WERI-Rb-1 (cell line): ENCODE results near the gene MYT1.

Experiments used
- DNase-seq: peaks from one replicate; pipeline ENCODE4 v3.0.0-alpha.2; 2020
- H3K27ac ChIP-seq: fragments of 250-450 bp; sonication (Bioruptor Pico); 2 replicates; pipeline ENCODE4 v1.5.1; 2020; ENCODE audit warnings: mild to moderate bottlenecking, moderate library complexity
- H3K27me3 ChIP-seq: fragments of 250-450 bp; sonication (Bioruptor Pico); 2 replicates; pipeline ENCODE4 v1.5.1; 2021; ENCODE audit warnings: mild to moderate bottlenecking, low read depth, moderate library complexity; ENCODE audit not compliant: insufficient read depth, severe bottlenecking
- H3K36me3 ChIP-seq: fragments of 250-450 bp; sonication (Bioruptor Pico); 2 replicates; pipeline ENCODE4 v1.5.1; 2020; ENCODE audit warnings: mild to moderate bottlenecking, moderate library complexity
- H3K4me3 ChIP-seq: 2 replicates; pipeline ENCODE4 v1.5.1; 2011; ENCODE audit warnings: low read depth, mild to moderate bottlenecking, control low read depth, low read length
- H3K9me3 ChIP-seq: fragments of 250-450 bp; sonication (Bioruptor Pico); 2 replicates; pipeline ENCODE4 v1.5.1; 2021; ENCODE audit warnings: mild to moderate bottlenecking, moderate library complexity; ENCODE audit not compliant: severe bottlenecking
- TF ChIP-seq, protein P1 (sequence below): IDR thresholded peaks from 2 replicates; pipeline ENCODE4 v1.5.1; 2011; ENCODE audit warnings: low read depth, mild to moderate bottlenecking, control low read depth, inconsistent platforms, low read length

MYT1 gene

DNA sequence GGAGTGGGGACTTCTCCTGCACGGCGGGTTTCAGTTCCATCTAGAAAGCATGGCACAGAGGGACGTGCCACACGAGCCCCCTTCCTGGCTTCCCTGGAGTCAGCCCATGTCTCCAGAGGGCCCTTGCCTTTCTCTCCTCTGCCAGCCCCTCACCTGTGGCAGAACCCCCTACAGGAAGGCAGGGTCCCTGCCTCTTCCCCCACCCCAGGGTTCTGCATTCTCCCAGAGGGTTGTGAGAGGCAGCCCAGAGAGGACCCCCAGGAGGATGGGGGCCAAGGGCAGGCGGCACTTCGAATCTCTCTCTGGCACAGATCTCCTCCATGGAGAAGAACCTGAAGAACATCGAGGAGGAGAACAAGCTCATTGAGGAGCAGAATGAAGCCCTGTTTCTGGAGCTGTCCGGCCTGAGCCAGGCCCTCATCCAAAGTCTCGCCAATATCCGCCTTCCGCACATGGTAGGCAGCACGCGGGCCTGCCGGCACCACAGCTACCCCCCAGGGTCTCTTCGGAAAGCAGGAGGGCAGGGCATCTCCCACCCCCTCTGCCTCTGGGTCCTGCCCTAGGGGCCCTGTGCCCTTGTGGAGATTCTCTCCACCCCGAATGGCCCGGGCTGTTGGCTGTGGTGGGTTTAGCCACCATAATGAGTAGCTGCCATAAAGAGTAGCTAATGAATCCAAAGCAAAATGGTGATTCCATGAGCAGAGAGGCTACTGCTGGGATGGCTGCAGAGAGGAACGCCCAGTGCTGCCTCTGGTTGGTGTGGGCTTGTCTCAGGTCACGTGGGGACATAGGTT lies 75.4 kb downstream of the MYT1 start:
- Histone ChIP-seq H3K36me3 (no peaks in the 10 kb centered on the region), H3K27me3 (no peaks in the 10 kb centered on the region), H3K27ac (no peak overlapping the region), H3K9me3 (no peaks in the 10 kb centered on the region), H3K4me3 (no peak overlapping the region)
- DNase-seq: no peak
- TF ChIP-seq, protein P1, sequence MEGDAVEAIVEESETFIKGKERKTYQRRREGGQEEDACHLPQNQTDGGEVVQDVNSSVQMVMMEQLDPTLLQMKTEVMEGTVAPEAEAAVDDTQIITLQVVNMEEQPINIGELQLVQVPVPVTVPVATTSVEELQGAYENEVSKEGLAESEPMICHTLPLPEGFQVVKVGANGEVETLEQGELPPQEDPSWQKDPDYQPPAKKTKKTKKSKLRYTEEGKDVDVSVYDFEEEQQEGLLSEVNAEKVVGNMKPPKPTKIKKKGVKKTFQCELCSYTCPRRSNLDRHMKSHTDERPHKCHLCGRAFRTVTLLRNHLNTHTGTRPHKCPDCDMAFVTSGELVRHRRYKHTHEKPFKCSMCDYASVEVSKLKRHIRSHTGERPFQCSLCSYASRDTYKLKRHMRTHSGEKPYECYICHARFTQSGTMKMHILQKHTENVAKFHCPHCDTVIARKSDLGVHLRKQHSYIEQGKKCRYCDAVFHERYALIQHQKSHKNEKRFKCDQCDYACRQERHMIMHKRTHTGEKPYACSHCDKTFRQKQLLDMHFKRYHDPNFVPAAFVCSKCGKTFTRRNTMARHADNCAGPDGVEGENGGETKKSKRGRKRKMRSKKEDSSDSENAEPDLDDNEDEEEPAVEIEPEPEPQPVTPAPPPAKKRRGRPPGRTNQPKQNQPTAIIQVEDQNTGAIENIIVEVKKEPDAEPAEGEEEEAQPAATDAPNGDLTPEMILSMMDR: no peak

DNA sequence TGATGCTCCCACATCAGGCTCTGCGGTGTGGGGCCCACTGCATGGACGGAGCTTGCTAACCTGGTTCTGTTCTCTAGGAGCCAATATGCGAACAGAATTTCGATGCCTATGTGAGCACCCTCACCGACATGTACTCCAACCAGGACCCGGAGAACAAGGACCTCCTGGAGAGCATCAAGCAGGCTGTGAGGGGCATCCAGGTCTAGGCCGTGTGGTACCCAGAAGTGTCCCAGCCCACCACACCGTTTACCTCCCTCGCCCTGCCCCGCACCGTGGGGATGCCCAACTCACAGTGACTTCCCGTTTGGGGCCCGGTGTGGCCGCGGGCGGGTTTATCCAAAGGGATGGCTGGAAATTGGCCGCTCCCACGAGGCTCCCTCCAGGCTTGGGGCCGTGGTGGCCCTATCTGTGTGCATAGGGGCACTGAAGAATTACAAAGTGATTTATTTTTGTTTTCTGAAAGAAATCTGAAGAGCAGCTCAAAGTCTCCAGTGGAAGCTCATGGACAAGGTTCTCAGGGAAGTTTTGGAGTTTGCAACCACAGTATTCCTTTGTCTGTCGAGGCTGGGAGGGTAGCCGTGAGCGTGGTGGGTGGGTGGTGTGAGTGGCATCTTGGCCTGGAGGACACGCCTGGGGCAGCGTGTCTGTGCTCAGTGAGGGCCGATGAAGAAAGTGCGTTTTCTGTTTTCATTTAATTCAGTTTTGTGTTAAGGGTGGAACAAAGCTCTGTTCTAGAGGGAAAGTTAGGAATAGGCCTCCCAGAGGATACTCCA lies 76.2 kb downstream of the MYT1 start:
- no peaks in the 10 kb centered on the region for H3K27me3 ChIP-seq
- H3K4me3 ChIP-seq: no peak overlapping the region
- TF ChIP-seq, protein P1: no peak
- H3K36me3 ChIP-seq: no peaks in the 10 kb centered on the region
- H3K9me3 ChIP-seq: no peaks in the 10 kb centered on the region
- no peak overlapping the region for H3K27ac ChIP-seq
- no peak for DNase-seq

DNA sequence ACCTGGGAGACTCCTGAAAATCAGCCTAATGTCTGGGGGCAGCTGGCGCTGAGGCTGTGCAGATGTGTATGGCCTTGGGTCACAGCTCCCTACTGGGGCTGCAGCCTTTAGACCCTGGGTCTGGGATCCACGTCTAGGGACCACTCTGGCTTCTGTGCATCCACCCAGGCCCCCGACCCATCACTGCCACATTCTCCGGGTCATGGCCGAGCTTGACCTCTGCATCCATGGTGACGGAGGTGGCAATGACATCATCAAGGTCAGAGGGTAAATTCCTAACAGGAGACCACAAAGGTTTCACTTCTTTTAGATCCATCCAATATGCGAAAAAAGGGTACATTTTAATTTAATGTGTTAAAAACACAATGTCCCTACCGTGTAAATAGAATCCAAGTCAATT lies 76.8 kb downstream of the MYT1 start:
- TF ChIP-seq, protein P1: no peak
- DNase-seq: no peak
- no peaks in the 10 kb centered on the region for H3K27me3 ChIP-seq
- H3K36me3 ChIP-seq: no peaks in the 10 kb centered on the region
- H3K27ac ChIP-seq: no peak overlapping the region
- no peaks in the 10 kb centered on the region for H3K9me3 ChIP-seq
- H3K4me3 ChIP-seq: no peak overlapping the region

DNA sequence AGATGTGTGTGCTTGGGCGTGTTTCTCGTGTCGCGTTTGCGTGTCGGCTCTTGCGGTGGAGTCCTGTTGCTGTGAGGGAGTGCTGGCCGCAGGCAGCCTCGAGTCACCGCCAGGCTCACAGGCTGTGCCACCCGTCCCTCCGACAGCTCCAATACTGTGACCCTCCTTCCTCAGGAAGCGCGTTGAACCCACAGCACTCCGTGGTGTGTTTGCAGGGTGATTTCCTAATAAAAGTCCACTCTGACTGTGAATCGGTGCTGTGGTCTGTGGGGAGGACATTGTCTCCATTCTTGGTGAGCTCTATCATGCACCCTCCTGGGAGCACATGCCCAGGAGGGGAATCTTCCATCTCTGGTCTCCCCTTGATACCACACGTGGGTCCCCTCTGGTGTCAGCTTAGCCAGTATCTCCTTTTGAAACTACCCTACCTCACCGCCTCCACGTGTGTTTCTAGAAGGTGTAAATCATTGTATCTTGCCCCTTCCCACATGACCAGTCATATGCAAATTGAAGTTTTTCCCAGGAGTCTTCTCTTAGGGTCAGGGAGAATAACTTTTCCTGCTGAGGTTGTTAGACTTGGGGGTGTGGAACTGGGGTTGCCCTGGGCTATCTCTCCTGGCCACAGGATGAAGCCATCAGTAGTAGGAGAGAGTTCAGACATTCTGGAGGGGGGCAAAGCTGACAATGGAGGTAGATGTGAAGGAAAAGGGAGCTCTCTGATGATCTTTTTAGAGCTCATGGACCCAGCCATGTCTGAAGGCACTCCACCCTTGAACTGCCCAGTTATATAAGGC lies 77.9 kb downstream of the MYT1 start:
- no peak overlapping the region for H3K27ac ChIP-seq
- DNase-seq: no peak
- no peaks in the 10 kb centered on the region for H3K9me3 ChIP-seq
- H3K36me3 ChIP-seq: no peaks in the 10 kb centered on the region
- no peak overlapping the region for H3K4me3 ChIP-seq
- H3K27me3 ChIP-seq: no peaks in the 10 kb centered on the region
- TF ChIP-seq, protein P1: no peak

DNA sequence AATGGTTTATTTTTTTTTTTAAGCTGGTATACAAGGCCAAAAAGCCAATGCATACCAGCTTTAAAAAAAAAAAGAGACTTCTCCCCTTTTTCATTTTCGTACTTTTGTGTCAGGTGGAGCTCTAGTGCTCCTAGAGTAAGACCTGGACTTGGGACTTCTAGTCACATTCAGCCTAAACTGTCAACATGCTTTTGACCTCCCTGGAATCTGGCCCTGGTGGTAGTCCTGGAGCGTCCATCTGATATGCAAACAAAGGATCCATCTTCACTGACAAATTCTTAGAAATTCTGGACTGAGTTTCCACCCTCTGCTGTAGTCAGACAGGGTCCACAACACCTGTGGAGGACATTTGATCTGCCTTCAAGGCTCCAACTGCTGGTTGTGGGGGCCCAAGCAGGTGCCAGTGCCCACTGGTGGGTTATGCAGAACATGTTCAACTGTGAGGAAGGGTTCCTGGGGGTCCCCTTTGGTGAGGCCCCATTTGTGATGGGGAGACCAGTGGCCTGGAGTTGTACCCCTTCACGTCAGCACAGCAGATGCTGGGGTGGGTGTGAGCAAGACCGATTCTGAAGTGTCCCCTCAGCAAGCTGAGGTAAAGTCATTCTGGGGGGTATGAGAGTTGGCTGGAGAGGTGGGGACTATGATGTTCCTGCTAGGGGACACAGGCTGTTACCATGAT lies 78.7 kb downstream of the MYT1 start:
- no peaks in the 10 kb centered on the region for H3K9me3 ChIP-seq
- H3K27ac ChIP-seq: no peak overlapping the region
- no peaks in the 10 kb centered on the region for H3K36me3 ChIP-seq
- TF ChIP-seq, protein P1: no peak
- no peak overlapping the region for H3K4me3 ChIP-seq
- DNase-seq: no peak
- no peaks in the 10 kb centered on the region for H3K27me3 ChIP-seq
